GM21619 (cell line): ENCODE data around the gene TRABD.

ENCODE experiments used
- ATAC-seq: cut with Tn5 transposase; IDR thresholded peaks from one replicate; pipeline ENCODE4 v1.9.1; 2021; ENCODE audit not compliant: unreplicated experiment

The TRABD gene

DNA sequence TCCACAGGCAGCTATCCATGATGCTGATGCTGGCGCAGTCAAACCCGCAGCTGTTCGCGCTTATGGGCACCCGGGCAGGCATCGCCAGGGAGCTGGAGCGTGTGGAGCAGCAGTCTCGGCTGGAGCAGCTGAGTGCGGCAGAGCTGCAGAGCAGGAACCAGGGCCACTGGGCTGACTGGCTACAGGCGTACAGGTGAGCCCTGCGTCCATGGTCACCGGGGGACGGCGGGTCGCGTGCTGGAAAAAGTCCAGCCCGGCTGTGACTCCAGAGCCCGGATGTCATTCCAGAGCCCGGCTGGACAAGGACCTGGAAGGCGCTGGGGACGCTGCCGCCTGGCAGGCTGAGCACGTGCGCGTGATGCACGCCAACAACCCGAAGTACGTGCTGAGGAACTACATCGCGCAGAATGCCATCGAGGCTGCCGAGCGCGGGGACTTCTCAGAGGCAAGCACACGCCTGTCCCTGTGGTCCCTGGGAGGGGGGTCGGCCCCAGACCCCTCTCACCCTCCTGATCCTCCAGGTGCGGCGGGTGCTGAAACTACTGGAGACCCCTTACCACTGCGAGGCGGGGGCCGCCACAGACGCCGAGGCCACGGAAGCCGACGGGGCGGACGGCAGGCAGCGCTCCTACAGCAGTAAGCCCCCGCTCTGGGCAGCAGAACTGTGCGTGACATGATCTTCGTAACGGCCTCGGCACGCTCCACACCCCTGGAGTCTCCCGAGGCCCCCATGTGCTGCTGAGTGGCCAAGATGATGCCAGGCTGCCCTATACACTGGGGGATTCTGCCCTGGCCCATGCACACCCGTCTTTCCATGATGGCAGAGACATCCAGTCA, 31.2 kb downstream of the TRABD start:
- ATAC-seq, result no peak

DNA sequence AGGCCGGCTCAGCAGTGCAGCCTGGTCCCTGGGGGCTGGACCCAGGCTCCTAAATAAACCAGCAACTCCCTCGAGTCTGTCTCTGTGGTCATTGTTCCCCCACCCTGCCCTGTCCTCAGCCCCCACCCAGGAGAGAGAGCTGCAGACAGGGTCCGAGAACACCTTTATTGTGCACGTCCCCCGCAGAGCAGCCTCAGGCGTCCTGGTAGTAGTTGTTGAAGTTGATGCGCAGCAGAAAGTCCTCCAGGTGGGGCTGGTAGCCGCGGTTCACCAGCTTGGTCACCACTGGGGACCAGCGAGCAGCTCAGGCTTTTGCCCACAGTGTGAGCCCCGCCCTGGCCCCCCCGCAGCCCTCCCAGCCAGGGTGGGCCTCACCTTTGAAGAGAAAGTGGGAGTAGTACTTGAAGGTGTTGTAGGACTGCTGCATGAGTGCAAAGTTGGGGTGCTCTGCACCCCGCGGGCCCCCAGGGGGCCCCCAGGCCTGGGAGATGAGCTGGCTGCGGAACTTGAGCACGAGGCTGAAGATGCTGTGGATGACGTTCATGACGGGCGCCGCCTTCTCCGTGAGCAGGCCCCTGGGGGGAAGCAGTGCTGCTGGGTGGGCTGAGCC, 31.9 kb downstream of the TRABD start:
- no peak for ATAC-seq

DNA sequence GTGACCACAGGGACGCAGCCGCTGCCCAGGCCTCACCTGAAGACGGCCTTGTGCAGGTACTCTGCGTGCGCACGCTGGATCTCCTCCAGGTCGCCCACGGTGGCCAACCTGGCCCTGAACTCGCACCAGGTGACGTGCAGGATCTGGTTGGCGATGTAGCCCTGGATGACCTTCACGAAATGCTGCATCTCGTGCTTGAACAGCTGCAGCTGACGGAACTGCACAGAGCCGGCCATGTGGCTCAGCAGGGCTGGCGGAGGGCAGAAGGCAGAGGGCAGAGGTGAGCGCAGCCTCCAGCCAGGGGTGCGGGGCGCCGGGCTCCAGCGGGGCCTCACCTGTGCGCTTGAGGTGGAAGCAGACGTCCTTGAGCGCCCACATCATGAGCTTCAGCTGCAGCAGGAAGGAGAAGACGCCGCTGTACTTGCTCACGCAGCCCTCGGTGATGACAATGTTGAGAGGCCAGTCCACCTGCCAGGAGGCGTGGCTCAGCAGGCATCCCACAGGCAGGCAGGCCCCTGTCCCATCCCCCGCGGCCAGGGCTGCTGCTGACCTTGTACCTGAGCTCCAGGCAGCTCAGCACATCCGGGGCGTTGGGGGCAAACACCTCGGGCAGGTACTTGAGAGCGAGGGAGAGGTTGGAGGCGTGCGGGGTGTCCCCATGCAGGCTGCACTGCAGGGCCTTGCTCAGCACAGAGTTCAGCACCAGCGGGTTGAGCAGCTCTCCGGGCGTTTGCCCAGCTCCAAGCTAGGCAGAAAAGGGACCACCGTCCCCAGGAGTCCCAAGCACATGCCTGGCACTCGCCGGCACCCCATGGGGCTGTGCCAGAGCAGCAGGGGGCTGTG, 32.7 kb downstream of the TRABD start:
- ATAC-seq, result no peak

DNA sequence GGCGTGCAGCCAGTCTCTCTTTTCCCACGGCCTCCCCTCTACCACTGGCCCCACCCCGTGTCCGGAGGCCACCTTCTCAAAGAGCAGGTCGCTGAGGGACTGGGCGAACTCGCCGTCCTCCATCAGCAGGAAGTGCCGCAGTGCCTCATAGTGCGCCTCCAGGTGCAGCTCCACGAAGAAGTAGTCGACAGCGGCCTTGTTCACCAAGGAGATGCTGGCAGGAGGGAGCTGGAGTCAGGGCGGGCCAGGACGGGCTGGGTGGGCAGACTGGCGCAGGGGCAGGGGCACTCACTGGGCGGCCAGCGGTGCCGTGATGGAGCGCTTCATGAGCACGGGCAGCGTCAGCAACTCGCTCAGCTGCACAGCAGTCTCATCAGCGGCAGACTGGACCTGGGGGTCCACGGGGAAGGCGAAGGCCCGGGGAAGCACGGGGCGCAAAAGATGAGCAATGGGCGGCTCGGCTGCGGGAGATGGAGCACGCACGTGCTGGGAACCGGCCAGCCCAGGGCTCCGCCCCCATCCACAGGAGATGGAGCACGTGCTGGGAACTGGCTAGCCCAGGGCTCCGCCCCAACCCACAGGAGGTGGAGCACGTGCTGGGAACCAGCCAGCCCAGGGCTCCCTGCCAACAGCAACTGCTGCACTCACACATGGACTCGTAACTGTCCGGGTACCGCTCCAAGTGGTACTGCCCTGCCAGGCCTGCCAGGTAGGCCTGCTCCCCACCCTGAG, 33.4 kb downstream of the TRABD start:
- ATAC-seq, result no peak

- no peak for ATAC-seq
These were observed 34.3 kb downstream of the TRABD start for GRCh38 chr22:50219800-50220602.

DNA sequence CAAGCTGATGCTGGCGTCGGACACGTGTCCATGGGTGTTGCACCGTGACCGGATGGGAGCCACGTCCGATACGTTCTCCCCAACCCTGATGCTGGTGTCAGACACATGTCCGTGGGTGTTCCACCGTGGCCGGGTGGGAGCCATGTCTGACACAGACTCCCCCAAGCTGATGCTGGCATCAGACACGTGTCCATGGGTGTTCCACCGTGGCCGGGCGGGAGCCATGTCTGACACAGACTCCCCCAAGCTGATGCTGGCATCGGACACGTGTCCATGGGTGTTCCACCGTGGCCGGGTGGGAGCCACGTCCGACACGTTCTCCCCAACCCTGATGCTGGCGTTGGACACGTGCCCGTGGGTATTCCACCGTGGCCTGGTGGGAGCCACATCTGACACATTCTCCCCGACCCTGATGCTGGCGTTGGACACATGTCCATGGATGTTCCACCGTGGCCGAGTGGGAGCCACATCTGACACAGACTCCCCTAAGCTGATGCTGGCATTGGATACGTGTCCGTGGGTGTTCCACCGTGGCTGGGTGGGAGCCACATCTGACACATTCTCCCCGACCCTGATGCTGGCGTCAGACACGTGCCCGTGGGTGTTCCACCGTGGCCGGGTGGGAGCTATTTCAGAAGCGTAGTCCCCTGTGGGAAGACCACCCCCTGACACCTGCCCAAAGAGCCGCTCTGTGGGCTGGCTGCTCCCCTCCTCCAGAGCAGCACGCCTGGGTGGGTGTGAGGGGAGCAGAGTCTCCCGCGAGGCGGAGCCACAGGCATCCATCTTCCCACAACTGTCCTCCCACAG, 35.1 kb downstream of the TRABD start:
- ATAC-seq, result no peak

- ATAC-seq, result no peak
These were observed 35.9 kb downstream of the TRABD start for GRCh38 chr22:50221410-50222300.

- no peak for ATAC-seq
These were observed 36.8 kb downstream of the TRABD start for GRCh38 chr22:50222508-50222907.

DNA sequence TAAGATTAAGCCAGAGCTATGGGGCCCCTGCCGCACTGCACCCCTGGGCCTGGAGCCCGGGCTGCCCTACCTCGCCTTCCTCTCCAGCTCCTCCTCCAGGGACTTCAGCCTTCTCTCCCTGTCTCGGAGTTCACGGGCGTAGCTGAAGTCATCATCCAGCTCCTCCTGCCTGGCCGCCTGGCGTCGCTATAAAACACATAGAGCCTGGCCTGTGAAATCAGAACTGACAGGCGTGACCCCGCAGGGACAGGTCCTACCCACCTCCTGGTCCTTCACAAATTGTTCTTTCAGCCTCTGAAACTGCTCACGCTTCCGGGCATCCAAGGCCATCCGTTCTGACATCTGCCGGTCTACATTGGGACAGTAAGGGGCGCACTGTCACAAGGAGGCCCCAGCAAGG, 38.4 kb downstream of the TRABD start:
- ATAC-seq, result no peak

DNA sequence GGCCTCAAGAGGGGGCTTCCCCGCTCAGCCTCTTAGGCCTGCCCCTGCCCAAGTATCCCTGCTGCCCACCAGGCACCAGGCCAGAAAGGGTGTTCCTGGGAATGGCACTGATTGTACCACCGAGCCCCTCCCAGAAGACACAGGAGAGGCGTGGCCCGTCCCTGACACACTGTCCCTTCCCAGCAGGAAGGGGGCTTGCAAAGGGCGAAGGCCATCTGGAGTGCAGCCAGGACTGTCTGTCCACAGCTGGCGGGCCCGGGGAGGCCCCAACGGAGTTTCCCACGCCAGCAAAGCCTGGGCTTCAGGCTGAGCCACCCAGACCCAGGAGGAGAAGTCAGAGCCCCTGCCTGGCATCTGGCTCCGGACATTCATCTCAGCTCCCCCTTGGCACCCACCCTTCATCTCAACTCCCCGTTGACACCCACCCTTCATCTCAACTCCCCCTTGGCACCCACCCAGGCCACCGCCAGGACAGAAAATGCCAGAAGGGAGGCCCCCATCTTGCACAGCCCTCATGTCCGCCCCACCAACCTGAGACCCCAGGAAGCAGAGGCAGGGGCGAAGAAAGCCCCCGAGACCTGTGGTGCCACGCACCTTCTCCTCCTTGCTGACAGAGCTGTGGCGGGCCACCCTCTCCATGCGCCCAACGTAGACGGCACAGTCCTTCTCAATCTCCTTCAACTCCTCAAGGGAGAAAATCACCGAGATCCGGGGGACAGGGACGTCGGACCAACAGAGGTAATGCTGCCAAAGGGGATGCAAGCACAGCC, 39.7 kb downstream of the TRABD start:
- ATAC-seq, result no peak

- no peak for ATAC-seq
These were observed 40.6 kb downstream of the TRABD start for GRCh38 chr22:50226063-50226874.

DNA sequence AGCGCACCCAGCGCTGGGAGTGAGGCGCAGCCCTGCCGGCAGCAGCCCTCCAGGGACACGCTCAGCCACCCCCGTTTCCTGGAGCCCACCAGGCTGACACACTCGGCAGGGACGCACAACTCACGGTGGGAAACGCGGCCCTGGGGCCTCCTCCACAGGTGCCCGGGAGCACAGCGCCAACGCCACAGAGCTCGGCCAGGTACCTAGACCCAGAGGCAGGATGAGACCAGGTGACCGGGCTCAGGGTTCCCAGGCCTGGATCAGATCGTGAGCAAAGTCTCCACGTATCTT, 41.1 kb downstream of the TRABD start:
- no peak for ATAC-seq

- no peak for ATAC-seq
These were observed 42.0 kb downstream of the TRABD start for GRCh38 chr22:50227579-50228215.

DNA sequence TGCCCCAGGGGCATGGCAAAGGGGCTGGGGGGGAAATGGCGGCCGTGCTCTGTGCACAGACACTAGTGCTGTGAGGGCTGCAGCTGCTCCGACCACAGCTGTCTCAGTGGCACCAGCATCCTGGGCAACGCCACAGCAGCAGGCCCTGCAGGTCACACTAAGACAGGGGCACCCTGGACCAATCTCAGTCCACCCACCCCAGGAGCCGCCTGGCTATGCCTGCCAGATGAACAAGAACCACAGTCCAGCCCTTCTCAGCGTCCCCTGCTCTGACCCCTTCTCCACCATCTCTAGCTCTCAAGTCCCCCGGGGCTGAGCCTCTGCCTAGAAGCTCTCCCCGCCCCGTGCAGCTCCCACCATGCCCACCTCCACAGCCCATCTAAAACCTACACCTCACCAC, 42.7 kb downstream of the TRABD start:
- no peak for ATAC-seq

DNA sequence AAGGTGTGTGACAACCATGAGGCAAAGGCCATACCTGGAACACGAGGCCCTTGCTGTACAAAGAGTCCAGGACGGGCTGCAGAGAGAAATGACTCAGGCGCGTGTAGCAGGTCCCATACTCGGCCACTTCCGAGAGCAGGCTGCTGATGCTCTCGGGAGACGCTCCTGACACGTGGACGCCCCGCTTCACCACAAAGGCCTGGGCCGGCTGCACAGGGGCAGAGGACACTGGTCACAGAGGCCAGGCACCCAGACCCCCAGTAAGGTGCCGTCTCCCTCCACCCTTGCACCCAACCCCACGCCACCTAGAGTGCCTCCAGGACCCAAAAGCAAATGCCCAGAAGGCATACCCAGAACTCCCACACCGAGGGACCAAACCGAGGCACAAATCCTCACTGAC, 43.7 kb downstream of the TRABD start:
- no peak for ATAC-seq

GRCh38 chr22:50232481-50233151, 46.9 kb downstream of the TRABD start:
- no peak for ATAC-seq
